Endometrium (tissue), 2 donors: Measurements from ENCODE around the gene SPTAN1.

ENCODE experiments used
- FAIRE-seq: peaks from 2 replicates; lab custom pipeline; 2012; peaks lifted over from hg19 to GRCh38; lab: Jason Lieb, UNC
- donor health status: control.
- donor health status: control.

The SPTAN1 gene

GRCh38 chr9:128669786-128670185 is 117.4 kb downstream of the SPTAN1 start:
- no peak for FAIRE-seq

GRCh38 chr9:128675382-128675781 is 123.0 kb downstream of the SPTAN1 start:
- FAIRE-seq: no peak

GRCh38 chr9:128677794-128678193 is 125.4 kb downstream of the SPTAN1 start:
- FAIRE-seq: no peak
